Psoas muscle (tissue), 8 donors: ENCODE measurements around the gene OR8B4. TPM values are rescaled to one million over a fixed set of nuclear protein-coding genes. Genes with fewer than 3 reads are reported as not detected.

Experiments used
- ATAC-seq, 4 donors: fragments of 200-7000 bp; cut with Tn5 transposase; one replicate each; pipeline ENCODE4 v1.9.1; 2020; ENCODE audit warnings: moderate library complexity in 3 of 4, mild to moderate bottlenecking in 2 of 4
- DNase-seq, 2 donors: peaks; one replicate each; pipeline ENCODE4 v3.0.0-alpha.2; 2020
- H3K27ac ChIP-seq: fragments of 200-600 bp; one replicate; pipeline ENCODE4 v1.8.0; 2022
- H3K27me3 ChIP-seq, 3 donors: fragments of 200-600 bp in 1 of 3; one replicate each; pipeline versions ENCODE4 v1.6.1 to v1.8.0; 2013 to 2022; ENCODE audit warnings: low read length in 2 of 3, mild to moderate bottlenecking in 2 of 3, moderate library complexity in 1 of 3; ENCODE audit not compliant: insufficient read depth in 3 of 3
- H3K36me3 ChIP-seq, 2 donors: fragments of 200-600 bp in 1 of 2; one replicate each; pipeline versions ENCODE4 v1.6.1 to v1.8.0; 2013 to 2022; ENCODE audit warnings: low read depth in 1 of 2, mild to moderate bottlenecking in 1 of 2, moderate library complexity in 1 of 2; ENCODE audit not compliant: insufficient read depth in 1 of 2
- H3K4me1 ChIP-seq: fragments of 200-600 bp; one replicate; pipeline ENCODE4 v1.8.0; 2022
- H3K4me3 ChIP-seq: fragments of 200-600 bp; one replicate; pipeline ENCODE4 v1.8.0; 2022; ENCODE audit warnings: mild to moderate bottlenecking
- H3K9me3 ChIP-seq: fragments of 200-600 bp; one replicate; pipeline ENCODE4 v1.8.0; 2022
- CTCF ChIP-seq: fragments of 200-600 bp; IDR thresholded peaks from one replicate; pipeline ENCODE4 v1.8.0; 2022; ENCODE audit warnings: antibody characterized with exemption
- WGBS, 3 donors: extraction: QIAGEN DNeasy Blood & Tissue Kit; methylation state at CpG; one replicate each; pipeline versions ENCODE4 v1.1.6 to v1.1.7; 2013; 5-methylcytosine and 5-hydroxymethylcytosine counted together
- intact Hi-C, 2 donors: fragments of 100-400 bp; cut with DNase I; formaldehyde crosslinking; loops; one replicate each; pipeline versions ENCODE4 v1.11.0 to v1.14.2; 2022
- polyA plus RNA-seq, 3 donors: library from polyadenylated mRNA; stranded (reverse); fragments of 200-250 nt; gene quantifications; one replicate each; pipeline ENCODE4 v1.2.3, GENCODE V29; 2013
- total RNA-seq, 4 donors: library from RNA; stranded (reverse); fragmentation: NEBNext Ultra II Directional in 2 of 4; extraction: Animal tissue kit (Norgen Biotek cat#: 25700) in 2 of 4; gene quantifications; one replicate each; pipeline versions ENCODE4 v1.2.1 to v1.2.4, GENCODE V29; 2021 to 2023
- donor health status: healthy with polysubstance abuse.
- donor health status: DM: no; HTN: no; CAD: no; lungs with moderate emphysema.
- donor health status: Bipolar disorder and iron deficiency.
- donor health status: healthy.
- donor health status: DM: yes; HTN: yes; CAD: no.
- donor health status: DM: no; HTN: no; CAD: no.
- donor health status: DM: no; HTN: no; CAD: no.
- donor health status: DM: yes; HTN: yes; CAD: no.

OR8B4 gene
- total and polyA plus RNA-seq, 7 donors = not detected

DNA sequence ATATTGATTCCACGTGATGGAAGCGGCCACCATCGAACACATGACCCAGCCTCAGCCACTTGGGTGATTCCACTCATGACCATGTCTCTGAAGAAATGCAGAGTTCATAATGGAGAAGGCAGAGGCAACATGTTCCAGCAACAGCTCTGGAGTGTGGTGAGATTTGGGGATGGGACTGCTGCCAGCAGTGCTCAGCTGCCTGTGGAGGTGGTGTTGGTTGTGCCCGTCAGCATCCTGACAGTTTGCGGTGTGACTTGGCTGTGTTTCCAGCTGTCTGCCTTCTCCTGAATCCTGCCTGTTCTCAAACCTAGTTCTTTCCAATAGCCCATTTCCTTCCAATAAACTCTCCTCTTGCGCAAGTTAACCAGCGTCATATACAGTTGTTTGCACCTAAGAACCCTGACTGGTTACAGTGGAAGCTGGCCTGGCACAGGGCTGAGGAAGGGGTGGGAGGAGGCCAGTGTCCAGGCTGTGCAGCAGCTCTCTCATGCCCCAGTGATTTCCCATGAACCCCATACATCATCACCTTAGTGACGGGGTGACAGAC, 42.8 kb upstream of the OR8B4 start:
- H3K4me1 ChIP-seq = no peaks in the 10 kb centered on the region
- ATAC-seq = no peak
- intact Hi-C loops = no loop called here
- H3K4me3 ChIP-seq = no peak overlapping the region
- H3K36me3 ChIP-seq = no peaks in the 10 kb centered on the region
- TF ChIP-seq CTCF = no peak
- no peaks in the 10 kb centered on the region for H3K9me3 ChIP-seq
- no peaks in the 10 kb centered on the region for H3K27me3 ChIP-seq
- no peak for DNase-seq
- WGBS, 3 donors = 50 to 62% (median 51%) methylated on average over 8 of the region's 8 CpGs
- H3K27ac ChIP-seq = no peak overlapping the region

GRCh38 chr11:124465368-124465767, 40.7 kb upstream of the OR8B4 start:
- ATAC-seq (no peak), DNase-seq (no peak)
- intact Hi-C loops = no loop called here
- H3K4me3 ChIP-seq = no peak overlapping the region
- no peak for TF ChIP-seq CTCF
- H3K36me3 ChIP-seq = no peaks in the 10 kb centered on the region
- H3K9me3 ChIP-seq = no peaks in the 10 kb centered on the region
- no peak overlapping the region for H3K27ac ChIP-seq
- no peaks in the 10 kb centered on the region for H3K27me3 ChIP-seq
- 73 to 85% (median 73%) methylated on average over 4 of the region's 4 CpGs for WGBS, 3 donors
- no peaks in the 10 kb centered on the region for H3K4me1 ChIP-seq

- 67 to 71% (median 68%) methylated on average over 5 of the region's 5 CpGs for WGBS, 3 donors
- no peaks in the 10 kb centered on the region for H3K9me3 ChIP-seq
- no peak overlapping the region for H3K4me3 ChIP-seq
- no peaks in the 10 kb centered on the region for H3K4me1 ChIP-seq
- no peaks in the 10 kb centered on the region for H3K27me3 ChIP-seq
- TF ChIP-seq CTCF = no peak
- DNase-seq = no peak
- intact Hi-C loops = no loop called here
- no peak overlapping the region for H3K27ac ChIP-seq
- H3K36me3 ChIP-seq = no peaks in the 10 kb centered on the region
- no peak for ATAC-seq
Measured at GRCh38 chr11:124463990-124464389, 39.3 kb upstream of the OR8B4 start.

GRCh38 chr11:124463324-124463723, 38.7 kb upstream of the OR8B4 start:
- DNase-seq = no peak

More at GRCh38 chr11:124463324-124463723, 38.7 kb upstream of the OR8B4 start:
- H3K4me3 ChIP-seq = no peak overlapping the region
- no peak for ATAC-seq
- WGBS, 3 donors = 39 to 55% (median 42%) methylated on average over 3 of the region's 3 CpGs
- intact Hi-C loops = no loop called here
- no peaks in the 10 kb centered on the region for H3K27me3 ChIP-seq
- no peaks in the 10 kb centered on the region for H3K36me3 ChIP-seq
- TF ChIP-seq CTCF = no peak
- no peak overlapping the region for H3K27ac ChIP-seq
- H3K9me3 ChIP-seq = no peaks in the 10 kb centered on the region
- no peaks in the 10 kb centered on the region for H3K4me1 ChIP-seq
